ENCODE results near the gene TOPORS. TPM values are rescaled to one million over a fixed set of nuclear protein-coding genes. Genes with fewer than 3 reads are reported as not detected.
"Not testable (repeated sequence)": the region's sequence is repeated elsewhere in the genome, so short reads cannot be mapped to it uniquely, and the experiment has no call there.

The TOPORS gene
- total RNA-seq, 2 experiments from 2014 or later, result 16.3 to 16.8 TPM

- CTCF ChIA-PET, result interaction anchor here (0.6 to 3.5 kb wide), 14 partner anchors 9 to 194 kb away, joined by 3 to 53 read pairs (median 5); partner anchors contain the start of genes ACO1, SMIM27 and TOPORS
- POLR2A ChIA-PET, result interaction anchor here (0.5 to 1.1 kb wide), 5 partner anchors 18 to 432 kb away, joined by 3 to 7 read pairs (median 5); partner anchors contain the start of gene SMIM27
Measured at GRCh38 chr9:32571969-32572899, 19.8 kb upstream of the TOPORS start.

- ChIA-PET POLR2A (no interaction called here), CTCF (no interaction called here)
Measured at GRCh38 chr9:32570262-32570661, 17.9 kb upstream of the TOPORS start.

GRCh38 chr9:32566770-32567169 is 14.4 kb upstream of the TOPORS start:
- ChIA-PET POLR2A (no interaction called here), CTCF (no interaction called here)

GRCh38 chr9:32565967-32566366 is 13.6 kb upstream of the TOPORS start:
- ChIA-PET POLR2A (no interaction called here), CTCF (interaction anchor here (1.1 kb wide), 1 partner anchor 187 kb away, joined by 4 read pairs; no protein-coding TSS in a partner anchor)

- POLR2A ChIA-PET, result no interaction called here
Measured at GRCh38 chr9:32558408-32558934, 6.1 kb upstream of the TOPORS start.

GRCh38 chr9:32554591-32554990 is 2.2 kb upstream of the TOPORS start:
- ChIA-PET CTCF (interaction anchor here (0.8 to 2.4 kb wide), 4 partner anchors 9 to 176 kb away, joined by 3 to 8 read pairs (median 4); partner anchors contain the start of gene NDUFB6), POLR2A (interaction anchor here (0.6 kb wide), 1 partner anchor 18 kb away, joined by 3 read pairs; no protein-coding TSS in a partner anchor)

More at GRCh38 chr9:32558408-32558934, 6.1 kb upstream of the TOPORS start:
- CTCF ChIA-PET, result no interaction called here

- ChIA-PET CTCF (interaction anchor here (0.8 to 2.4 kb wide), 3 partner anchors 18 to 175 kb away, joined by 3 to 8 read pairs (median 4); partner anchors contain the start of gene NDUFB6), POLR2A (interaction anchor here (0.6 kb wide), 1 partner anchor 18 kb away, joined by 3 read pairs; no protein-coding TSS in a partner anchor)
Measured at GRCh38 chr9:32554107-32554506, 1.7 kb upstream of the TOPORS start.

GRCh38 chr9:32551276-32552051 is 922 bp downstream of the TOPORS start:
- POLR2A ChIA-PET, result interaction anchor here (0.6 to 2.0 kb wide), 6 partner anchors 12 to 473 kb away, joined by 3 to 8 read pairs (median 5); partner anchors contain the start of genes ACO1, DNAJA1 and RIGI
- CTCF ChIA-PET, result interaction anchor here (0.6 to 2.2 kb wide), 7 partner anchors 21 to 388 kb away, joined by 3 to 9 read pairs (median 4); partner anchors contain the start of gene RIGI

GRCh38 chr9:32550562-32551275 is 1.7 kb downstream of the TOPORS start:
- CTCF ChIA-PET, result interaction anchor here (1.0 to 1.9 kb wide), 6 partner anchors 22 to 171 kb away, joined by 3 to 9 read pairs (median 4); partner anchors contain the start of genes NDUFB6 and RIGI

GRCh38 chr9:32550150-32550561 is 2.2 kb downstream of the TOPORS start:
- POLR2A ChIA-PET, result interaction anchor here (1.6 to 2.0 kb wide), 3 partner anchors 24 to 474 kb away, joined by 6 to 8 read pairs (median 8); partner anchors contain the start of genes ACO1, DNAJA1 and RIGI
- CTCF ChIA-PET, result interaction anchor here (1.0 to 1.9 kb wide), 5 partner anchors 23 to 165 kb away, joined by 3 to 9 read pairs (median 3); partner anchors contain the start of genes NDUFB6 and RIGI

More at GRCh38 chr9:32550562-32551275, 1.7 kb downstream of the TOPORS start:
- POLR2A ChIA-PET, result interaction anchor here (1.2 to 2.0 kb wide), 4 partner anchors 13 to 474 kb away, joined by 3 to 8 read pairs (median 7); partner anchors contain the start of genes ACO1, DNAJA1 and RIGI

GRCh38 chr9:32548213-32548612 is 4.2 kb downstream of the TOPORS start:
- POLR2A ChIA-PET, CTCF ChIA-PET: not testable (repeated sequence)

- CTCF ChIA-PET, result interaction anchor here (1.2 to 1.9 kb wide), 2 partner anchors 9 to 34 kb away, joined by 3 to 5 read pairs; no protein-coding TSS in a partner anchor
- POLR2A ChIA-PET, result no interaction called here
Measured at GRCh38 chr9:32545884-32546283, 6.5 kb downstream of the TOPORS start.

GRCh38 chr9:32543047-32543446 is 9.3 kb downstream of the TOPORS start:
- CTCF ChIA-PET, result no interaction called here
- POLR2A ChIA-PET, result no interaction called here

GRCh38 chr9:32533816-32534215 is 18.6 kb downstream of the TOPORS start:
- ChIA-PET CTCF (no interaction called here), POLR2A (no interaction called here)

- POLR2A ChIA-PET, result no interaction called here
- CTCF ChIA-PET, result no interaction called here
Measured at GRCh38 chr9:32533336-32533735, 19.1 kb downstream of the TOPORS start.

GRCh38 chr9:32526707-32527048 is 25.7 kb downstream of the TOPORS start:
- ChIA-PET CTCF (interaction anchor here (0.6 kb wide), 1 partner anchor 24 kb away, joined by 3 read pairs; no protein-coding TSS in a partner anchor), POLR2A (interaction anchor here (2.1 kb wide), 1 partner anchor 24 kb away, joined by 8 read pairs; no protein-coding TSS in a partner anchor)

- CTCF ChIA-PET, result interaction anchor here (0.6 to 0.8 kb wide), 3 partner anchors 25 to 147 kb away, joined by 3 read pairs; no protein-coding TSS in a partner anchor
- POLR2A ChIA-PET, result interaction anchor here (0.9 to 2.1 kb wide), 3 partner anchors 24 to 26 kb away, joined by 3 to 8 read pairs (median 3); partner anchors contain the start of genes SMIM27 and TOPORS
Measured at GRCh38 chr9:32526041-32526706, 26.2 kb downstream of the TOPORS start, which contains the start of gene RIGI. Gene RIGI, minus strand, starts transcription at chr9:32526196. Its CDS starts 30 bp downstream, at chr9:32526166.

Data from activated CD8-positive, alpha-beta memory T cell treated with anti-CD3 and anti-CD28 coated beads for 36 hours (primary cell).